Progenitor cell of endocrine pancreas (in vitro differentiated cells): ENCODE measurements around the gene DNAJB1. TPM values are rescaled to one million over a fixed set of nuclear protein-coding genes. Genes with fewer than 3 reads are reported as not detected.

Experiments
- DNase-seq: peaks from one replicate; pipeline ENCODE4 v3.0.0; 2021; ENCODE audit warnings: low spot score; ENCODE audit not compliant: unreplicated experiment
- H3K27ac Mint-ChIP-seq: 2 replicates; pipeline ENCODE4 v1.8.0; 2021; ENCODE audit warnings: mild to moderate bottlenecking, moderate library complexity, mixed read lengths
- H3K27me3 Mint-ChIP-seq: 2 replicates; pipeline ENCODE4 v1.8.0; 2021; ENCODE audit warnings: mixed read lengths
- H3K36me3 Mint-ChIP-seq: 2 replicates; pipeline ENCODE4 v1.8.0; 2022; ENCODE audit warnings: mixed read lengths; ENCODE audit not compliant: insufficient read depth
- H3K4me1 Mint-ChIP-seq: 2 replicates; pipeline ENCODE4 v1.8.0; 2021; ENCODE audit warnings: low read depth, mixed read lengths
- H3K4me3 Mint-ChIP-seq: 2 replicates; pipeline ENCODE4 v1.8.0; 2021; ENCODE audit warnings: low read depth, mild to moderate bottlenecking, moderate library complexity, mixed read lengths
- H3K9me3 Mint-ChIP-seq: 2 replicates; pipeline ENCODE4 v1.8.0; 2021; ENCODE audit warnings: low read depth, mixed read lengths
- CTCF ChIP-seq: fragments of 200-600 bp; sonication (generic); IDR thresholded peaks from one replicate; pipeline ENCODE4 v1.5.0; 2021; ENCODE audit warnings: antibody characterized with exemption, mild to moderate bottlenecking; ENCODE audit not compliant: unreplicated experiment
- total RNA-seq: library from RNA; stranded (reverse); gene quantifications from 2 replicates; pipeline ENCODE4 v1.2.1, GENCODE V29; 2021

The DNAJB1 gene
- total RNA-seq, 1 donor from 2014 or later = 97.0 TPM

GRCh38 chr19:14473073-14473977, 44.9 kb downstream of the DNAJB1 start:
- Mint-ChIP-seq H3K4me1 (peaks cover 3% of the 10 kb centered on the region), H3K27ac (no peak overlapping the region), H3K4me3 (no peak overlapping the region)

GRCh38 chr19:14472202-14472938, 45.8 kb downstream of the DNAJB1 start:
- Mint-ChIP-seq H3K27ac (no peak overlapping the region), H3K27me3 (no peaks in the 10 kb centered on the region), H3K4me3 (peak overlapping the region; percentile 47), H3K4me1 (peaks cover 3% of the 10 kb centered on the region), H3K36me3 (peaks cover 10% of the 10 kb centered on the region), H3K9me3 (no peaks in the 10 kb centered on the region)
- peak; percentile 88 for DNase-seq
- TF ChIP-seq CTCF = peak; percentile 97

More at GRCh38 chr19:14473073-14473977, 44.9 kb downstream of the DNAJB1 start:
- TF ChIP-seq CTCF = no peak
- Mint-ChIP-seq H3K27me3 (no peaks in the 10 kb centered on the region), H3K36me3 (peaks cover 9% of the 10 kb centered on the region), H3K9me3 (no peaks in the 10 kb centered on the region)
- DNase-seq = no peak

- Mint-ChIP-seq H3K4me3 (no peak overlapping the region), H3K9me3 (no peaks in the 10 kb centered on the region), H3K36me3 (peaks cover 9% of the 10 kb centered on the region), H3K27me3 (no peaks in the 10 kb centered on the region), H3K27ac (no peak overlapping the region), H3K4me1 (peaks cover 3% of the 10 kb centered on the region)
- TF ChIP-seq CTCF = no peak
- DNase-seq = no peak
Measured at GRCh38 chr19:14471436-14472187, 46.6 kb downstream of the DNAJB1 start.

- DNase-seq = no peak
- TF ChIP-seq CTCF = no peak
- no peak overlapping the region for H3K27ac Mint-ChIP-seq
- no peaks in the 10 kb centered on the region for H3K27me3 Mint-ChIP-seq
- H3K4me3 Mint-ChIP-seq = no peak overlapping the region
- no peaks in the 10 kb centered on the region for H3K4me1 Mint-ChIP-seq
- H3K9me3 Mint-ChIP-seq = no peaks in the 10 kb centered on the region
- H3K36me3 Mint-ChIP-seq = peaks cover 8% of the 10 kb centered on the region
Measured at GRCh38 chr19:14470031-14470876, 47.9 kb downstream of the DNAJB1 start.
